ENCODE data around the gene TMEM106C.

TMEM106C gene

DNA sequence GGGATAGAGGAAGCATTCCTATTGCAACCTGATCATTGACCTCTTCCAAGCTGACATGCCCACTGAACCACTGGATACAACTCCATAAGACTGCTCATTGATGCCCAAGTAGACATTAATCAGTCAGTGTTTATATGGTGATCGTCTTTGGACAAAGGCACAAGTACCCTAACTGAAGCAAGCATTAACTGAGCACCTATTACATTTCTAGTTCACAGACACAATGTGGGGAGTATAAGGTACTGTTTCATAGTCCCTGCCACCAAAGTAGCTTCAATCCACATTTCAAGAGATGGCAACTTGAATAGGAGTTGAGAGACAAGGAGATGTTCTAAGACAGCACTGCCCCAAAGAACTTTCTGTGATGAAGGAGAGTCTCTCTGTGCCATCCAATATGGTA, 51.7 kb downstream of the TMEM106C start:
- no peak for DNase-seq (ENCODE audit: low read depth in 4 of 4, low spot score in 1 of 4)

- DNase-seq (ENCODE audit: low read depth in 4 of 4, low spot score in 1 of 4): no peak
Observed at GRCh38 chr12:48015954-48016353, 52.6 kb downstream of the TMEM106C start.

DNA sequence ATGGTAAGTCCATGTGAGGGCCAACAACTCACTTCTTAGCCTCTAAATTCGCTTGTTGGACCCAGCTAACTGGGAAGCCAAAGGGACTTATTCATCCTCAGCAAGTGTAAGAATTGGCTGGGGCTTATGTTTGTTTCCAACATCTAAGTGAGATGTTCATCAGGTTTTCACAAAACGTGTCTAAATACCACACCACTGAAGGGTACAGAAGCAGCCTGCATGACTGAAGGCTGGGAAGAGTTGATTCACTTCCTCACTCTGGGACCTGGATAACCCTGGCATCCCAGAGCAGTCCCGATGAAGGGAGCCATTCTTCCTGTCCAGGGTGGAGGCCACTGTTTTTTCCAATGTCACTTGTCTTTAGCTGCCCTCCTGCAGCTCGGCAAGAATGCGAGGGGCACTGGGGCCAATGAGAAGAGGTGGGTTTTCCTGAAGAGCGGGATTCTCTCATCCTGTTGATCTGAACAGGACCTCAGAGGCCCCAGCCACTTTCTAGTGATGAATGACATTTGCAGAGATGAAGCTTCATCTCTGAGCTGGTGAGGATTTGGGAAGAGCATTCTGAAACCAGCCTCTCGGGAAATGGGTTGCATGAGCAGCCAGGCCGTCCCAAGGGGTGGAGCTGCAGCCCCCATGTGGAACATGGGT, 53.1 kb downstream of the TMEM106C start:
- no peak for DNase-seq (ENCODE audit: low read depth in 4 of 4, low spot score in 1 of 4)

DNA sequence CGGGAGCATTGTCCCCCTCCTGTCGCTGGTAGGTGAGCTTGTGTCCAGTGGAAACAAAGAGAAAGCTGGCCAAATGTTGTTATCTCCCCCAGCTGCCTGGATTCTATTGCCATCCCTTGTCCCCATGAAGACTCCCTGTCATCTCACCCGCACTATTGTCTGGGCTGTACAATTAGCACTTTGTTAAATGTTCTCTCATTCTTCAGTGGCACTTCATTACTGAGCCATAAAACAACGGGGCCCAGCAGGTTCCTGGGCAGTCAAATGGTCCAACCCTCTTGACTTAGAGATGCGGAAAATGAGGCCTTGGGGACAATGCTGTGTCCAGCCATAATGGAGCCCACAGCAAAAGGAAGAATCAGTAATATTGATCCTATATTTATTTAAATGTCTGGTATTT, 54.1 kb downstream of the TMEM106C start:
- no peak for DNase-seq (ENCODE audit: low read depth in 4 of 4, low spot score in 1 of 4)

DNA sequence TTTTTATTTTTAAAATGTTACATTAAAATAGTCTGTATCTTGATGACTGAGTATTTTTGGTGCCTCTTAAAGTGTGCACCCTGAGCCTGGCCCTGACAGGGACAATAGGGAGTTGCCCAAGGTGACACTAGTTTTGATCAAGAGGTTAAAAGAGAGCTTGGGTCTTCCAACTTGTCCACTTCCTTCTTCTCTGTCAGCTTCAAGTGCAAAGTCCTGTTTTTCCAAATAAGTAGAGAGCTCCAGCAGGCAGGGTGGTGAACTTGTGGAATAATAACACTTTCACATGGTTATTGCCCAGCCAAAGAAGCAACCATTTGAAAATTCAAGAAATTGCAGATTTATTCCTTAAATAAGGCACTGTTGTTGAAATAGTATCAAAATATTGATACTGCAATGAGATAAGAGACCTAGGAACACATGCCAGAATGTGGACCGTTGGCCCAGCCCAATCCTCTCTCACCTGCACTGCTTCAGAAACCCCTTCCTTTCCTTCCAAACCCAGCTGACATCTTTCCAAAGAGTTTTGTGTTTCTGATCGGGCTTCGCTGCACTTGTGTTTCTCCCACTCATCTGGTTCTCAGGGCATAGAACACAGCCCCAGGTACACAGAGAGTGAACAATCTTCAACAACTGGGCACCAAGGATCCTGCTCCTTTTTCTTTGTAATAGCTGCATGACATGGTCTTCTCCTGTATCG, 54.7 kb downstream of the TMEM106C start:
- DNase-seq (ENCODE audit: low read depth in 4 of 4, low spot score in 1 of 4): no peak

Measured in stimulated activated CD4-positive, alpha-beta T cell treated with anti-CD3 and anti-CD28 coated beads, Interleukin-1b, Interleukin-23, amount 100 ng/mL, for 24 hours (primary cell).